Upper lobe of right lung (tissue), 1 donor: ENCODE measurements around the gene TTI1. TPM values are rescaled to one million over a fixed set of nuclear protein-coding genes. Genes with fewer than 3 reads are reported as not detected.

Source experiments
- ATAC-seq: fragments of 200-7000 bp; cut with Tn5 transposase; one replicate; pipeline ENCODE4 v1.9.1; 2020; ENCODE audit warnings: mild to moderate bottlenecking, moderate library complexity
- DNase-seq: peaks from one replicate; pipeline ENCODE4 v3.0.0-alpha.2; 2020
- H3K27ac ChIP-seq: fragments of 200-600 bp; one replicate; pipeline ENCODE4 v1.8.0; 2022
- H3K27me3 ChIP-seq: fragments of 200-600 bp; one replicate; pipeline ENCODE4 v1.8.0; 2022; ENCODE audit warnings: mild to moderate bottlenecking
- H3K36me3 ChIP-seq: fragments of 200-600 bp; one replicate; pipeline ENCODE4 v1.8.0; 2022
- H3K4me1 ChIP-seq: fragments of 200-600 bp; one replicate; pipeline ENCODE4 v1.8.0; 2022
- H3K4me3 ChIP-seq: fragments of 200-600 bp; one replicate; pipeline ENCODE4 v1.8.0; 2022; ENCODE audit warnings: mild to moderate bottlenecking
- H3K9me3 ChIP-seq: fragments of 200-600 bp; one replicate; pipeline ENCODE4 v1.8.0; 2022
- CTCF ChIP-seq: fragments of 200-600 bp; IDR thresholded peaks from one replicate; pipeline ENCODE4 v1.8.0; 2022; ENCODE audit warnings: antibody characterized with exemption
- intact Hi-C: fragments of 100-400 bp; cut with DNase I; formaldehyde crosslinking; loops from one replicate; pipeline ENCODE4 v1.11.0; 2022
- total RNA-seq: library from RNA; stranded (reverse); fragmentation: NEBNext Ultra II Directional; extraction: Animal tissue kit (Norgen Biotek cat#: 25700); gene quantifications from one replicate; pipeline ENCODE4 v1.2.1, GENCODE V29; 2021
- donor health status: DM: no; HTN: yes; CAD: no; lungs with severe emphysema.

TTI1 gene
- total RNA-seq, 1 donor from 2014 or later = 16.3 TPM

- intact Hi-C loops = no loop called here
- DNase-seq = no peak
- Histone ChIP-seq H3K9me3 (no peaks in the 10 kb centered on the region), H3K4me3 (no peak overlapping the region), H3K27me3 (no peaks in the 10 kb centered on the region), H3K4me1 (no peaks in the 10 kb centered on the region), H3K36me3 (peaks cover 21% of the 10 kb centered on the region), H3K27ac (no peak overlapping the region)
- TF ChIP-seq CTCF = no peak
- no peak for ATAC-seq
Measured at GRCh38 chr20:37980383-37980782, 52.9 kb downstream of the TTI1 start.

DNA sequence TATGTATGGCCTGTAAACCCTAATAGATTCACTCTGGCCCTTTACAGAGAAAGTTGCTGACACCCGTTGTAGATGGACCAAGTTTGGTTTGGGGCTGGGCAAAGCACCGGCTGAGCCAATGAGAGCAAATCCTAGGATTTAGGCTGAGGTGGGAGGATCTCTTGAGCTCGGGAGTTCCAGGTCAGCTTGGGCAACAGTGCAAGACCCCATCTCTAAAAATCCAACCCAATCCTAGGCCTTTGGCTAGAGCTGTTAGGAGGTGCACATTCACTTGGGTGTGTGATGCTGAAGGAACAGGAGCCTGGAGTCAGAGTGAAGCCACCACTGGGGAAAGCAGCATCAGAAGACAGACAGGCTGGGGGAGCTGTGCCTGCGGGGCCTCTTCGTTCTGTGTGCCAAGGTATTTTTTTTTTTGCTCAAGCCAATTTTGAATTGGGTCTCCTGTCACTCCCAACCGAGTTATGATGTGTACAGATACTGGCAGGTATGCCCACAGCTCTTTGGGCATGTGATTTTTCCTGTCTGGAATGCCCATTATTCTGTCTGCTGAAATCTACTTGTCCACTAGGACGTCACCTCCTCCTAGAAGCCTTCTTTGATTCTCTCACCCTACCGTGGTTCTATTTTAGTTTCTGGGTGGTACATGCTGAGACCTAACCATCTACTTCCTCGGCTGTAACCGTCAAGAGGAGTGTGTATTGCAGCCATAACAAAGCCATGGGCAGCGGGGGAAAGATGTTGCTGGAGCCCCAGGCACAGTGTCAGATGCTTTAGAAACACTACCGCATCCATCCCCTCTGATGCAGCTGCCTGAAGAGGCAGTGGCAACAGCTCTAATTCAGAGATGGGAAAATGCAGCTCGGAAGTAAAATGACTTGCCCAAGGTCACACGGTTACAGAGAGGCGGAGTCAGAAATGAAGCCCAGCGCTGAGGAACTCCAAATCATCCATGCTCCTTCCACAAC, 54.0 kb downstream of the TTI1 start:
- Histone ChIP-seq H3K4me1 (no peaks in the 10 kb centered on the region), H3K36me3 (peaks cover 21% of the 10 kb centered on the region), H3K9me3 (no peaks in the 10 kb centered on the region), H3K27me3 (no peaks in the 10 kb centered on the region), H3K27ac (no peak overlapping the region), H3K4me3 (no peak overlapping the region)
- ATAC-seq (no peak), DNase-seq (no peak)
- intact Hi-C loops = no loop called here
- no peak for TF ChIP-seq CTCF

GRCh38 chr20:37977786-37978185, 55.5 kb downstream of the TTI1 start:
- no peak for ATAC-seq
- intact Hi-C loops = no loop called here
- Histone ChIP-seq H3K4me3 (no peak overlapping the region), H3K27me3 (no peaks in the 10 kb centered on the region), H3K4me1 (no peaks in the 10 kb centered on the region), H3K36me3 (peaks cover 14% of the 10 kb centered on the region), H3K27ac (no peak overlapping the region), H3K9me3 (no peaks in the 10 kb centered on the region)
- TF ChIP-seq CTCF = no peak
- no peak for DNase-seq

GRCh38 chr20:37977338-37977737, 55.9 kb downstream of the TTI1 start:
- peaks cover 14% of the 10 kb centered on the region for H3K36me3 ChIP-seq
- no peak overlapping the region for H3K27ac ChIP-seq
- intact Hi-C loops = no loop called here
- no peaks in the 10 kb centered on the region for H3K9me3 ChIP-seq
- no peak for TF ChIP-seq CTCF
- no peaks in the 10 kb centered on the region for H3K4me1 ChIP-seq
- DNase-seq = no peak
- no peak overlapping the region for H3K4me3 ChIP-seq
- no peaks in the 10 kb centered on the region for H3K27me3 ChIP-seq
- no peak for ATAC-seq

DNA sequence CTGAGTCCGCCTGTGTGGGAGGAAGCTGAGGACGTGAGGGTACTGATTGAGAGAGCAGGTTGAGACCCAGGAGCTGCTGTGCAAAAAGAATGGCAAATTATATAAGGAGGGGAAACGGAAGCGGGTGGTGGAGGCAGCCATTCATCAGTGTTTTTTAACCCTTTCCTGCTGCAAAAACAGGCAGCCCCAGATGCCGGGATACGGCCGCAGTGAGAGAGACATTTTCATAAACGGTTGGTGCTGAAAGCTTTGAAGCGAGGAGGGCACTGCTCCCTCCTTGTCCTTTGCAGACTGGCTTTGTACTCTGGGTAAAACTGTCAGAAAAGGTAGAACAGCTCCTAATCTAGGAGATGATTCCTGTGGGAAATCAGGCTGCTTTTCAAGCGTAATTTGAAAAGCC, 56.4 kb downstream of the TTI1 start:
- H3K27ac ChIP-seq = no peak overlapping the region
- peaks cover 10% of the 10 kb centered on the region for H3K36me3 ChIP-seq
- H3K27me3 ChIP-seq = no peaks in the 10 kb centered on the region
- intact Hi-C loops = no loop called here
- no peak for DNase-seq
- no peak overlapping the region for H3K4me3 ChIP-seq
- TF ChIP-seq CTCF = no peak
- ATAC-seq = no peak
- no peaks in the 10 kb centered on the region for H3K9me3 ChIP-seq
- H3K4me1 ChIP-seq = no peaks in the 10 kb centered on the region
